Measurements from ENCODE around the gene SNAP25. TPM values are rescaled to one million over a fixed set of nuclear protein-coding genes. Genes with fewer than 3 reads are reported as not detected.

Gene SNAP25
- total RNA-seq, 8 experiments from 2014 or later = 0.20 to 118 (median 95.3) TPM

DNA sequence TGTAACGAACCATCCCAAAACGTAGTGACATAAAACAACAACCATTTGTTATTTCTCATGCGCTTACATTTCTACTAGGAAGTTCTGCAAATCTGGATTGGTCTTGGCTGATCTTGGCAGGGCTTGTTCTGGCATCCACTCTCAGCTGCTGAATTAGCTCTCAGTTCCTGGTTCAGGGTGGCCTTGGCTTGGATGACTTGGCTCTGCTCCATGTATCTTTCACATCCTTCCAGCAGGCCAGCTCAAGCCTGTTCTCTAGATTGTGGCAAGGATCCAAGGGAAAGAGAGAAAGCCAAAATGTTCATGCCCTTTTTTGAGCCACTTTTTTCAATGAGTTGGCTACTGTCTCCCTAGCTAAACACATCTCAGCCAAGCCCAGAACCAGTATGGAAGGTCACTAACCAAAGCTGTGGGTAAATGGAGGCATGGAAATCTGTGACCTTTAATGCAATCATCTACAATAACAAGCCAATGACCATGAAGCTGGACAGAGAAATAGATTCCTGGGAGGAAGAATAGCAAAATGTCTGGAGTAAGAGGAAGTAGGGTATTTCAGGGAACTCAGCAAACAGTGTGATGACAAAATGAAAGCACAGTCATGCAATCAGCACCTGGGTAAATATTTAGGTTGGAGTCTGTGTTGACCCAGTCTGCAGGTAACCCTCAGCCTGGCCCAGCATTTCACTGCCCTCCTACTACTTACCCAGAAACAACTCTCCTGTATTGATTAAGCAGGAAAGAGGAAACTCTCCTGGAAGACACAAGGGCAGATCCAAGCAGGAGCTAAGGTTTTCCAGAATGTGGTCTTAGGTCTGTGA is 32.7 kb upstream of the SNAP25 start:
- Histone ChIP-seq H3K27ac (no peak overlapping the region), H3K4me3 (no peak overlapping the region), H3K4me1 (replicated peaks in 1 of 2) (no peaks in the 10 kb centered on the region)
- 47 to 100% (median 88%) methylated on average over 2 to 3 of the region's 3 CpGs; no CpG with 5 or more reads in 3 of the 10 experiments for WGBS, 10 experiments
- ATAC-seq (replicated peaks in 6 of 8) = no peak
- in situ Hi-C loops (cut with MboI; ENCODE audit: low pct_unique_long_range_greater_than_20kb in 2 of 9, low sequenced_read_pairs in 9 of 9, unreplicated experiment in 9 of 9) = no loop called here

- no peak for ATAC-seq (replicated peaks in 6 of 8)
- in situ Hi-C loops (cut with MboI; ENCODE audit: low pct_unique_long_range_greater_than_20kb in 2 of 9, low sequenced_read_pairs in 9 of 9, unreplicated experiment in 9 of 9) = no loop called here
- H3K27ac ChIP-seq = no peak overlapping the region
- no peaks in the 10 kb centered on the region for H3K4me1 ChIP-seq (replicated peaks in 1 of 2)
- no peak overlapping the region for H3K4me3 ChIP-seq
- WGBS, 10 experiments = 7 to 92% (median 69%) methylated on average over 1 to 3 of the region's 3 CpGs; no CpG with 5 or more reads in 1 of the 10 experiments
Observed at GRCh38 chr20:10190456-10190855, 28.2 kb upstream of the SNAP25 start.

- Histone ChIP-seq H3K27ac (no peak overlapping the region), H3K4me1 (replicated peaks in 1 of 2) (no peaks in the 10 kb centered on the region), H3K4me3 (no peak overlapping the region)
- no peak for ATAC-seq (replicated peaks in 6 of 8)
- in situ Hi-C loops (cut with MboI; ENCODE audit: low pct_unique_long_range_greater_than_20kb in 2 of 9, low sequenced_read_pairs in 9 of 9, unreplicated experiment in 9 of 9) = no loop called here
- WGBS, 10 experiments = 0 to 92% (median 46%) methylated on average over 1 of the region's 1 CpG
Observed at GRCh38 chr20:10192171-10192570, 26.5 kb upstream of the SNAP25 start.

DNA sequence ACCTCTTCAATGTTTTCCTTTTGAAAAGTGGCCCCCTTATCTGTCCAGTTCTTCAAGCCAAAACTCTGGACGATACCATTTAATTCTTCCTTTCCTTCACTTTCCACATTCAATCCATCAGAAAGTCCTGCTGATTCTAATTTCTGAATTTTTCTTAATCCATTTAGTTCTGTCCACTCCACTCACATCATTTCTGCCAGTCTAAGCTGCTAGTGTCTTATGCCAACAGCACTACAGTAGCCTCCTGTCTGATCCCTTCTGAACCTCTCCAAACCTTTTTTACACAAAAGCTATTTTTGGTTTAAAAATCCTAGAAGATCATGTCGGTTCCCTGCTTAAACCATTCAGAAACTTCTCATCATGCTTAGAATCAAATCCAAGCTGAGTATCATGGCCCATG is 24.5 kb upstream of the SNAP25 start:
- H3K4me1 ChIP-seq (replicated peaks in 1 of 2) = no peaks in the 10 kb centered on the region
- no peak for ATAC-seq (replicated peaks in 6 of 8)
- in situ Hi-C loops (cut with MboI; ENCODE audit: low pct_unique_long_range_greater_than_20kb in 2 of 9, low sequenced_read_pairs in 9 of 9, unreplicated experiment in 9 of 9) = no loop called here
- no peak overlapping the region for H3K4me3 ChIP-seq
- H3K27ac ChIP-seq = no peak overlapping the region
- 0 to 100% (median 94%) methylated on average over 1 to 2 of the region's 2 CpGs; no CpG with 5 or more reads in 1 of the 10 experiments for WGBS, 10 experiments

GRCh38 chr20:10200330-10200729 is 18.3 kb upstream of the SNAP25 start:
- H3K27ac ChIP-seq = no peak overlapping the region
- H3K4me1 ChIP-seq (replicated peaks in 1 of 2) = no peaks in the 10 kb centered on the region
- peak in 2 of 8 experiments; percentile 70 to 79 for ATAC-seq (replicated peaks in 6 of 8)
- in situ Hi-C loops (cut with MboI; ENCODE audit: low pct_unique_long_range_greater_than_20kb in 2 of 9, low sequenced_read_pairs in 9 of 9, unreplicated experiment in 9 of 9) = no loop called here
- H3K4me3 ChIP-seq = no peak overlapping the region

GRCh38 chr20:10201321-10201870 is 17.2 kb upstream of the SNAP25 start:
- no peak for ATAC-seq (replicated peaks in 6 of 8)
- in situ Hi-C loops (cut with MboI; ENCODE audit: low pct_unique_long_range_greater_than_20kb in 2 of 9, low sequenced_read_pairs in 9 of 9, unreplicated experiment in 9 of 9) = no loop called here
- Histone ChIP-seq H3K4me1 (replicated peaks in 1 of 2) (no peaks in the 10 kb centered on the region), H3K4me3 (no peak overlapping the region), H3K27ac (no peak overlapping the region)
- WGBS, 10 experiments = 40 to 92% (median 70%) methylated on average over 1 to 3 of the region's 3 CpGs; no CpG with 5 or more reads in 3 of the 10 experiments

DNA sequence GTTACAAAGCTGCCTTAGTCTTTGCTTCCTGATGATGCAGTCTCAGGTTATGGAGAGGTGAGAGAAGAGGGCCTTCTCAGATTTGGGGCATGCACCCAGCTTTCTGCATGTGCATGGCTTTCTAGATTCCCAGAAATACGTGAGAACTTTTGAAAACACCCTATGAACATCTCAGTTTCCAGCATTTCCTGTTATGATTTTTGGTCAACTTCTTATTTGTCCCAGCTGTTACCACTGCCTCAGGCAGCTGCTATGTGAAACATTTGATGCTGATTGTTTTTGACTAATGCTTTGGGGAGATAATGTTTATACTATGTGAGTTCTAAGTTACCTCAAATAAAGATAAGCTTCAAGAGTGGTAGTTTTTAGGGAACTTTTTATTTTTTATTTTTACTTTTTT is 9.5 kb upstream of the SNAP25 start:
- in situ Hi-C loops (cut with MboI; ENCODE audit: low pct_unique_long_range_greater_than_20kb in 2 of 9, low sequenced_read_pairs in 9 of 9, unreplicated experiment in 9 of 9) = no loop called here
- 0 to 80% (median 51%) methylated on average over 1 of the region's 1 CpG; no CpG with 5 or more reads in 2 of the 10 experiments for WGBS, 10 experiments
- no peak for ATAC-seq (replicated peaks in 6 of 8)
- Histone ChIP-seq H3K27ac (no peak overlapping the region), H3K4me1 (replicated peaks in 1 of 2) (no peaks in the 10 kb centered on the region), H3K4me3 (no peak overlapping the region)

- in situ Hi-C loops (cut with MboI; ENCODE audit: low pct_unique_long_range_greater_than_20kb in 2 of 9, low sequenced_read_pairs in 9 of 9, unreplicated experiment in 9 of 9) = no loop called here
- no peak for ATAC-seq (replicated peaks in 6 of 8)
- Histone ChIP-seq H3K27ac (no peak overlapping the region), H3K4me1 (replicated peaks in 1 of 2) (peaks cover 0 to 10% of the 10 kb centered on the region in 2 donors), H3K4me3 (no peak overlapping the region)
- 19 to 88% (median 59%) methylated on average over 1 to 2 of the region's 2 CpGs; no CpG with 5 or more reads in 2 of the 10 experiments for WGBS, 10 experiments
Observed at GRCh38 chr20:10213526-10213925, 5.1 kb upstream of the SNAP25 start.

DNA sequence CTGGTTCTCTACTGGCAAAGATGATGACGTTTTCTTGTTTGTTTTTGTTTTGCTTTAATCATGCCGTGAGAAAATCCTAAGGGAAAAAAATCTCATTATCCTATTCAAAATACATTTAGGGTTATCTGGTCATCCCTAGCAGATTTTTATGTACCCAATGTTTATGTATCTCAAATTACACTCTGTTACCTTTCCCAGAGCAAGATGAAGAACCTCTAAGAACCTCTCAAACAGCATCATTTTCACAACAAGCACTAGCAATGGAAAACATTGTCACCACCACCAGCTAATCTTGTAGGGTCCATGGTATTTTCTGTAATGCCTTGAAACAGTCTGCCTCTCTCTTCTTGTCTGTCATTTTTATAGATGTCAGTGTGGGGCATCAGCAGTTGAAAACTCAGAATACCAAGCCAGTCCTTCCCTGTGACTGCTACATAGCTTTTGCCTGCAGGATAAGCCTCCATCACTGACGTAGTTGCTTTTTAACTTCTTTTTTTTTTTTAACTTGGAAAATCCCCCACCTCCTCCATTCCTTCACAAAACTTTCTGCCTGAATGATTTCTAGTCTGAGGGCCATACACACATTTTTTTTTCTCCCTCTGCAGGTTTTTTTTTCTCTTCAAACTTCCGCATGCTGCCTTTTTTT is 2.4 kb upstream of the SNAP25 start:
- H3K4me3 ChIP-seq = peak overlapping the region; percentile 54 to 94 (median 74)
- no peak for ATAC-seq (replicated peaks in 6 of 8)
- H3K4me1 ChIP-seq (replicated peaks in 1 of 2) = peaks cover 0 to 10% of the 10 kb centered on the region in 2 donors
- H3K27ac ChIP-seq = no peak overlapping the region
- in situ Hi-C loops (cut with MboI; ENCODE audit: low pct_unique_long_range_greater_than_20kb in 2 of 9, low sequenced_read_pairs in 9 of 9, unreplicated experiment in 9 of 9) = no loop called here
- 17 to 52% (median 30%) methylated on average over 1 to 4 of the region's 4 CpGs for WGBS, 10 experiments

GRCh38 chr20:10217721-10218410 is 764 bp upstream of the SNAP25 start:
- ATAC-seq (replicated peaks in 6 of 8) = peak; percentile 44 to 74 (median 69)
- Histone ChIP-seq H3K4me1 (replicated peaks in 1 of 2) (peaks cover 0 to 19% of the 10 kb centered on the region in 2 donors), H3K4me3 (peak overlapping the region; percentile 54 to 94 (median 74)), H3K27ac (peak overlapping the region; percentile 86 to 94)
- in situ Hi-C loops (cut with MboI; ENCODE audit: low pct_unique_long_range_greater_than_20kb in 2 of 9, low sequenced_read_pairs in 9 of 9, unreplicated experiment in 9 of 9) = no loop called here
- WGBS, 10 experiments = 0 to 20% (median 4%) methylated on average over 1 to 9 of the region's 40 CpGs; no CpG with 5 or more reads in 4 of the 10 experiments

GRCh38 chr20:10219452-10219791 is 792 bp downstream of the SNAP25 start:
- in situ Hi-C loops (cut with MboI; ENCODE audit: low pct_unique_long_range_greater_than_20kb in 2 of 9, low sequenced_read_pairs in 9 of 9, unreplicated experiment in 9 of 9) = no loop called here
- peaks cover under 1 to 22% of the 10 kb centered on the region in 2 donors for H3K4me1 ChIP-seq (replicated peaks in 1 of 2)
- 0 to 3% (median 1%) methylated on average over 1 to 10 of the region's 32 CpGs; no CpG with 5 or more reads in 6 of the 10 experiments for WGBS, 10 experiments
- H3K27ac ChIP-seq = peak overlapping the region; percentile 87 to 94
- ATAC-seq (replicated peaks in 6 of 8) = peak; percentile 64 to 91 (median 68)
- H3K4me3 ChIP-seq = peak overlapping the region; percentile 54 to 94 (median 74)

GRCh38 chr20:10219993-10220750 is 1.5 kb downstream of the SNAP25 start:
- in situ Hi-C loops (cut with MboI; ENCODE audit: low pct_unique_long_range_greater_than_20kb in 2 of 9, low sequenced_read_pairs in 9 of 9, unreplicated experiment in 9 of 9) = no loop called here
- WGBS, 10 experiments = 44 to 100% (median 71%) methylated on average over 1 to 4 of the region's 4 CpGs
- H3K4me1 ChIP-seq (replicated peaks in 1 of 2) = peaks cover 7 to 29% of the 10 kb centered on the region in 2 donors
- no peak for ATAC-seq (replicated peaks in 6 of 8)
- H3K27ac ChIP-seq = peak overlapping the region in 1 of 2 donors; percentile 94
- H3K4me3 ChIP-seq = peak overlapping the region; percentile 54 to 94 (median 74)

Data from motor neuron (in vitro differentiated cells).